NB4 (cell line): ENCODE results near the gene FBXO47.

ENCODE experiments used
- DNase-seq: peaks from one replicate; pipeline ENCODE4 v3.0.0; 2010; ENCODE audit warnings: low read depth
- H3K4me3 ChIP-seq: one replicate; pipeline ENCODE4 v1.5.1; 2011; ENCODE audit warnings: mild to moderate bottlenecking, low read depth, low read length, moderate library complexity
- CTCF ChIP-seq: IDR thresholded peaks from one replicate; pipeline ENCODE4 v1.5.1; 2012; ENCODE audit warnings: low read depth, low read length
- MAX ChIP-seq: IDR thresholded peaks from 2 replicates; pipeline ENCODE4 v1.6.1; 2011; ENCODE audit warnings: low read depth, low read length
- MYC ChIP-seq: IDR thresholded peaks from 2 replicates; pipeline ENCODE4 v1.6.1; 2011; ENCODE audit warnings: low read depth, low read length
- POLR2A ChIP-seq: IDR thresholded peaks from 2 replicates; pipeline ENCODE4 v1.6.1; 2011; ENCODE audit warnings: mild to moderate bottlenecking; ENCODE audit not compliant: insufficient read length; ENCODE audit errors: extremely low read depth

The FBXO47 gene

GRCh38 chr17:38967290-38967738, at the start of gene FBXO47:
FBXO47 (minus strand) TSS chr17:38967403; CDS start chr17:38963025, 4,378 bp downstream.
- no peak for DNase-seq
- no peak within 1 kb of the TSS for H3K4me3 ChIP-seq
- TF ChIP-seq MAX (no peak), POLR2A (no peak), CTCF (no peak), MYC (no peak)

- H3K4me3 ChIP-seq, result no peak overlapping the region
- DNase-seq, result peak; percentile 69
- TF ChIP-seq POLR2A (no peak), MAX (peak; percentile 55; the same call in 1 of the 2 replicates)
These were observed 49.3 kb upstream of the FBXO47 start for GRCh38 chr17:39016193-39017153.

GRCh38 chr17:39015546-39015935, 48.3 kb upstream of the FBXO47 start:
- no peak for DNase-seq
- no peak overlapping the region for H3K4me3 ChIP-seq
- no peak for TF ChIP-seq MYC
- TF ChIP-seq MAX, result no peak

- TF ChIP-seq CTCF (no peak), MAX (no peak), POLR2A (no peak), MYC (no peak)
- H3K4me3 ChIP-seq, result no peak overlapping the region
- DNase-seq, result peak; percentile 93
These were observed 47.8 kb upstream of the FBXO47 start for GRCh38 chr17:39014795-39015545.

GRCh38 chr17:39014044-39014794, 47.0 kb upstream of the FBXO47 start:
- no peak for TF ChIP-seq MAX
- no peak for TF ChIP-seq POLR2A
- TF ChIP-seq MYC, result no peak
- no peak for TF ChIP-seq CTCF
- H3K4me3 ChIP-seq, result no peak overlapping the region
- DNase-seq, result no peak

GRCh38 chr17:39012725-39013124, 45.5 kb upstream of the FBXO47 start:
- no peak for DNase-seq
- H3K4me3 ChIP-seq, result no peak overlapping the region
- no peak for TF ChIP-seq MAX
- TF ChIP-seq MYC, result no peak
